ENCODE results near the gene ARHGEF11.

DNA sequence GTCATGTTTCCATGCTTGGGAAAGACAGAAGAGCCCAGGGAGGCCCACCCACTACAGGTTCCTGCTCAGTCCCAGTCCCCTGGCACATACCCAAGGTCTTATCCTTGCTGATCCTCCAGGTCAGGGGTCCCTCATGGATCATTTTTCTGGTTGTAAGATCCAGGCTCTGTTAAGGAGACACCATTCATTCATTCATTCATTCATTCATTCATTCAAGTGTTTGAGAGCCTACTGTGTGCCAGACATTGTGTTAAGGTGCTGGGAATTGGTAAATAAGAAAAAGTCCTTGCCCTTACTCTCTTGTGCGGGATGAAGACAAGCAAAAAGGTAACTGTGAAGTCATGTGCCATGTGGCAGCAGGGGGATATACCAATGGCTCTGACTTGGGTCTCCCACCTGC is 101.3 kb downstream of the ARHGEF11 start:
- TF ChIP-seq, protein P1, sequence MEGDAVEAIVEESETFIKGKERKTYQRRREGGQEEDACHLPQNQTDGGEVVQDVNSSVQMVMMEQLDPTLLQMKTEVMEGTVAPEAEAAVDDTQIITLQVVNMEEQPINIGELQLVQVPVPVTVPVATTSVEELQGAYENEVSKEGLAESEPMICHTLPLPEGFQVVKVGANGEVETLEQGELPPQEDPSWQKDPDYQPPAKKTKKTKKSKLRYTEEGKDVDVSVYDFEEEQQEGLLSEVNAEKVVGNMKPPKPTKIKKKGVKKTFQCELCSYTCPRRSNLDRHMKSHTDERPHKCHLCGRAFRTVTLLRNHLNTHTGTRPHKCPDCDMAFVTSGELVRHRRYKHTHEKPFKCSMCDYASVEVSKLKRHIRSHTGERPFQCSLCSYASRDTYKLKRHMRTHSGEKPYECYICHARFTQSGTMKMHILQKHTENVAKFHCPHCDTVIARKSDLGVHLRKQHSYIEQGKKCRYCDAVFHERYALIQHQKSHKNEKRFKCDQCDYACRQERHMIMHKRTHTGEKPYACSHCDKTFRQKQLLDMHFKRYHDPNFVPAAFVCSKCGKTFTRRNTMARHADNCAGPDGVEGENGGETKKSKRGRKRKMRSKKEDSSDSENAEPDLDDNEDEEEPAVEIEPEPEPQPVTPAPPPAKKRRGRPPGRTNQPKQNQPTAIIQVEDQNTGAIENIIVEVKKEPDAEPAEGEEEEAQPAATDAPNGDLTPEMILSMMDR (IDR thresholded peaks at IDR 0.05; ENCODE audit: poor library complexity): no peak
- TF ChIP-seq EZH2phosphoT487 (IDR thresholded peaks at IDR 0.05; ENCODE audit: low read depth, severe bottlenecking, unreplicated experiment) (no peak), EZH2 (IDR thresholded peaks at IDR 0.05; ENCODE audit: borderline replicate concordance) (no peak)

Measured in hepatocyte (in vitro differentiated cells).